Measurements from ENCODE around the gene ANKRD2. TPM values are rescaled to one million over a fixed set of nuclear protein-coding genes. Genes with fewer than 3 reads are reported as not detected.

Gene ANKRD2
- total RNA-seq, 4 donors from 2014 or later: 0.54 TPM; not detected in 3

GRCh38 chr10:97584798-97585438, 12.3 kb downstream of the ANKRD2 start:
- ATAC-seq: no peak
- 100% methylated on average over 1 of the region's 5 CpGs; no CpG with 5 or more reads in 1 of the 2 donors for WGBS, 2 donors (ENCODE audit: low coverage in 1 of 2)
- no peak overlapping the region for H3K4me3 ChIP-seq
- peak overlapping the region in 1 of 4 donors; percentile 46 for H3K27ac ChIP-seq
- H3K9me3 ChIP-seq: no peaks in the 10 kb centered on the region
- H3K36me3 ChIP-seq: no peaks in the 10 kb centered on the region
- H3K4me1 ChIP-seq: no peaks in the 10 kb centered on the region
- no peaks in the 10 kb centered on the region for H3K27me3 ChIP-seq
- TF ChIP-seq CTCF (IDR thresholded peaks at IDR 0.05) (no peak), POLR2AphosphoS5 (IDR thresholded peaks at IDR 0.05) (no peak), POLR2A (IDR thresholded peaks at IDR 0.05) (no peak), EP300 (IDR thresholded peaks at IDR 0.05) (no peak)

GRCh38 chr10:97585439-97585811, 12.8 kb downstream of the ANKRD2 start:
- TF ChIP-seq EP300 (IDR thresholded peaks at IDR 0.05): no peak
- no peak for TF ChIP-seq POLR2A (IDR thresholded peaks at IDR 0.05)
- no peak for TF ChIP-seq POLR2AphosphoS5 (IDR thresholded peaks at IDR 0.05)
- no peak for TF ChIP-seq CTCF (IDR thresholded peaks at IDR 0.05)
- H3K27ac ChIP-seq: no peak overlapping the region

GRCh38 chr10:97587183-97587582, 14.6 kb downstream of the ANKRD2 start:
- H3K36me3 ChIP-seq: no peaks in the 10 kb centered on the region
- H3K9me3 ChIP-seq: no peaks in the 10 kb centered on the region
- no peaks in the 10 kb centered on the region for H3K4me1 ChIP-seq
- WGBS, 2 donors (ENCODE audit: low coverage in 1 of 2): 80% methylated on average over 1 of the region's 2 CpGs; no CpG with 5 or more reads in 1 of the 2 donors
- TF ChIP-seq EP300 (IDR thresholded peaks at IDR 0.05) (no peak), POLR2A (IDR thresholded peaks at IDR 0.05) (no peak), CTCF (IDR thresholded peaks at IDR 0.05) (no peak), POLR2AphosphoS5 (IDR thresholded peaks at IDR 0.05) (no peak)
- no peak for ATAC-seq
- no peak overlapping the region for H3K4me3 ChIP-seq
- H3K27ac ChIP-seq: no peak overlapping the region
- no peaks in the 10 kb centered on the region for H3K27me3 ChIP-seq

More at GRCh38 chr10:97585439-97585811, 12.8 kb downstream of the ANKRD2 start:
- H3K9me3 ChIP-seq: no peaks in the 10 kb centered on the region
- ATAC-seq: no peak
- H3K4me1 ChIP-seq: no peaks in the 10 kb centered on the region
- no peaks in the 10 kb centered on the region for H3K36me3 ChIP-seq
- H3K4me3 ChIP-seq: no peak overlapping the region
- no peaks in the 10 kb centered on the region for H3K27me3 ChIP-seq
- WGBS, 2 donors (ENCODE audit: low coverage in 1 of 2): 90% methylated on average over 2 of the region's 5 CpGs; no CpG with 5 or more reads in 1 of the 2 donors

- TF ChIP-seq POLR2A (IDR thresholded peaks at IDR 0.05) (no peak), CTCF (IDR thresholded peaks at IDR 0.05) (no peak), POLR2AphosphoS5 (IDR thresholded peaks at IDR 0.05) (no peak), EP300 (IDR thresholded peaks at IDR 0.05) (no peak)
- H3K27me3 ChIP-seq: no peaks in the 10 kb centered on the region
- H3K4me1 ChIP-seq: peaks cover 0 to 16% (median 5%) of the 10 kb centered on the region in 3 donors
- no peak within 1 kb of the TSS for H3K27ac ChIP-seq
- WGBS, 2 donors (ENCODE audit: low coverage in 1 of 2): no CpG with 5 or more reads among the region's 3 CpGs
- no peak within 1 kb of the TSS for H3K4me3 ChIP-seq
- H3K9me3 ChIP-seq: no peaks in the 10 kb centered on the region
- H3K36me3 ChIP-seq: no peaks in the 10 kb centered on the region
- no peak for ATAC-seq
These were observed 16.9 kb downstream of the ANKRD2 start, which contains the start of gene C10orf62 for GRCh38 chr10:97589479-97589878. TSS of gene C10orf62 (plus strand) at chr10:97589721. CDS start at chr10:97589898, 177 bp downstream.
